ENCODE results near the gene ZC3H12A.
"Not testable (repeated sequence)": the region's sequence is repeated elsewhere in the genome, so short reads cannot be mapped to it uniquely, and the experiment has no call there.

DNA sequence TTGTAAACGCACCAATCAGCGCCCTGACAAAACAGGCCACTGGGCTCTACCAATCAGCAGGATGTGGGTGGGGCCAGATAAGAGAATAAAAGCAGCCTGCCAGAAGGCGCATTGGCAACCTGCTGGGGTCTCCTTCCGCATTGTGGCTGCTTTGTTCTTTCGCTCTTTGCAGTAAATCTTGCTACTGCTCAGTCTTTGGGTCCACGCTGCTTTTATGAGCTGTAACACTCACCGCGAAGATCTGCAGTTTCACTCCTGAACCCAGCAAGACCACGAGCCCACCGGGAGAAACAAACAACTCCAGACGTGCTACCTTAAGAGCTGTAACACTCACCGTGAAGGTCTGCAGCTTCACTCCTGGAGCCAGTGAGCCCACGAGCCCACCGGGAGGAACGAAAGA is 44.5 kb downstream of the ZC3H12A start:
- TF ChIP-seq, protein P1, sequence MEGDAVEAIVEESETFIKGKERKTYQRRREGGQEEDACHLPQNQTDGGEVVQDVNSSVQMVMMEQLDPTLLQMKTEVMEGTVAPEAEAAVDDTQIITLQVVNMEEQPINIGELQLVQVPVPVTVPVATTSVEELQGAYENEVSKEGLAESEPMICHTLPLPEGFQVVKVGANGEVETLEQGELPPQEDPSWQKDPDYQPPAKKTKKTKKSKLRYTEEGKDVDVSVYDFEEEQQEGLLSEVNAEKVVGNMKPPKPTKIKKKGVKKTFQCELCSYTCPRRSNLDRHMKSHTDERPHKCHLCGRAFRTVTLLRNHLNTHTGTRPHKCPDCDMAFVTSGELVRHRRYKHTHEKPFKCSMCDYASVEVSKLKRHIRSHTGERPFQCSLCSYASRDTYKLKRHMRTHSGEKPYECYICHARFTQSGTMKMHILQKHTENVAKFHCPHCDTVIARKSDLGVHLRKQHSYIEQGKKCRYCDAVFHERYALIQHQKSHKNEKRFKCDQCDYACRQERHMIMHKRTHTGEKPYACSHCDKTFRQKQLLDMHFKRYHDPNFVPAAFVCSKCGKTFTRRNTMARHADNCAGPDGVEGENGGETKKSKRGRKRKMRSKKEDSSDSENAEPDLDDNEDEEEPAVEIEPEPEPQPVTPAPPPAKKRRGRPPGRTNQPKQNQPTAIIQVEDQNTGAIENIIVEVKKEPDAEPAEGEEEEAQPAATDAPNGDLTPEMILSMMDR (IDR thresholded peaks at IDR 0.05; ENCODE audit: low read depth, low read length, poor library complexity, severe bottlenecking): not testable (repeated sequence)
- not testable (repeated sequence) for TF ChIP-seq EZH2phosphoT487 (IDR thresholded peaks at IDR 0.05; ENCODE audit: borderline replicate concordance, low read length)
